NCI-H146 (cell line): Measurements from ENCODE around the gene HIGD2A.

Experiments used
- DNase-seq: peaks from one replicate; lab custom pipeline; 2025; lab: John Stamatoyannopoulos, UW

HIGD2A gene

GRCh38 chr5:176388444-176389134 is at the start of gene HIGD2A, which contains the start of gene NOP16:
Gene HIGD2A, plus strand, starts transcription at chr5:176388751. Its CDS starts 69 bp downstream, at chr5:176388820.
Gene NOP16, minus strand, starts transcription at chr5:176388598. Its CDS starts 59 bp downstream, at chr5:176388539.
- peak; percentile 97 for DNase-seq

- no peak for DNase-seq
Observed at GRCh38 chr5:176339304-176339703, 49.2 kb upstream of the HIGD2A start.

- DNase-seq, result no peak
Observed at GRCh38 chr5:176341325-176342157, 47.0 kb upstream of the HIGD2A start.

GRCh38 chr5:176342158-176342483 is 46.4 kb upstream of the HIGD2A start:
- no peak for DNase-seq

GRCh38 chr5:176342766-176343458 is 45.6 kb upstream of the HIGD2A start:
- no peak for DNase-seq

- no peak for DNase-seq
Observed at GRCh38 chr5:176350416-176350815, 38.1 kb upstream of the HIGD2A start.

GRCh38 chr5:176352116-176352878 is 36.3 kb upstream of the HIGD2A start:
- no peak for DNase-seq

- no peak for DNase-seq
Observed at GRCh38 chr5:176353533-176353932, 35.0 kb upstream of the HIGD2A start.

- DNase-seq, result no peak
Observed at GRCh38 chr5:176355400-176356178, 33.0 kb upstream of the HIGD2A start.

- DNase-seq, result no peak
Observed at GRCh38 chr5:176356179-176356566, 32.4 kb upstream of the HIGD2A start.

- no peak for DNase-seq
Observed at GRCh38 chr5:176359658-176360057, 28.9 kb upstream of the HIGD2A start.

- DNase-seq, result peak; percentile 24
Observed at GRCh38 chr5:176360894-176361436, 27.6 kb upstream of the HIGD2A start.

- DNase-seq, result peak; percentile 79
Observed at GRCh38 chr5:176361437-176362232, 26.9 kb upstream of the HIGD2A start, which contains the start of gene KIAA1191. Gene KIAA1191, minus strand, starts transcription at chr5:176361764. Its CDS starts 2,256 bp downstream, at chr5:176359508.

- no peak for DNase-seq
Observed at GRCh38 chr5:176362233-176362490, 26.4 kb upstream of the HIGD2A start.

GRCh38 chr5:176364765-176365350 is 23.7 kb upstream of the HIGD2A start:
- DNase-seq, result peak; percentile 44

GRCh38 chr5:176365351-176366231 is 23.0 kb upstream of the HIGD2A start, which contains the start of gene ARL10:
Gene ARL10, plus strand, starts transcription at chr5:176365487. Its CDS starts 77 bp downstream, at chr5:176365564.
- DNase-seq, result peak; percentile 55

- no peak for DNase-seq
Observed at GRCh38 chr5:176366232-176366894, 22.2 kb upstream of the HIGD2A start.

- no peak for DNase-seq
Observed at GRCh38 chr5:176368726-176369125, 19.8 kb upstream of the HIGD2A start.
